ENCODE results near the gene MARK3.

MARK3 gene

GRCh38 chr14:103540821-103541708 lies 155.8 kb downstream of the MARK3 start:
- DNase-seq = no peak

- DNase-seq = no peak
These were observed 156.7 kb downstream of the MARK3 start for GRCh38 chr14:103541709-103542604.

GRCh38 chr14:103542605-103543088 lies 157.4 kb downstream of the MARK3 start:
- no peak for DNase-seq

- no peak for DNase-seq
These were observed 157.9 kb downstream of the MARK3 start for GRCh38 chr14:103543140-103543539.

GRCh38 chr14:103543721-103544387 lies 158.6 kb downstream of the MARK3 start:
- no peak for DNase-seq

GRCh38 chr14:103544388-103545218 lies 159.4 kb downstream of the MARK3 start:
- DNase-seq = no peak

- no peak for DNase-seq
These were observed 160.2 kb downstream of the MARK3 start for GRCh38 chr14:103545219-103545914.

- DNase-seq = no peak
These were observed 160.9 kb downstream of the MARK3 start for GRCh38 chr14:103545915-103546651.

- DNase-seq = peak; percentile 82 to 83
These were observed 161.6 kb downstream of the MARK3 start for GRCh38 chr14:103546652-103547454.

- DNase-seq = no peak
These were observed 162.3 kb downstream of the MARK3 start for GRCh38 chr14:103547455-103547940.

GRCh38 chr14:103547941-103548462 lies 162.8 kb downstream of the MARK3 start:
- DNase-seq = no peak

GRCh38 chr14:103548463-103549351 lies 163.5 kb downstream of the MARK3 start:
- DNase-seq = no peak

GRCh38 chr14:103549361-103550311 lies 164.4 kb downstream of the MARK3 start:
- no peak for DNase-seq

- DNase-seq = no peak
These were observed 165.5 kb downstream of the MARK3 start for GRCh38 chr14:103550451-103551337.

GRCh38 chr14:103551338-103551762 lies 166.1 kb downstream of the MARK3 start:
- DNase-seq = no peak

Data from stimulated activated CD4-positive, alpha-beta T cell treated with anti-CD3 and anti-CD28 coated beads, Interleukin-2, amount 100 ng/mL, for 24 hours (primary cell).